ENCODE data around the gene SPIRE2. TPM values are rescaled to one million over a fixed set of nuclear protein-coding genes. Genes with fewer than 3 reads are reported as not detected.

SPIRE2 gene
- total RNA-seq, 1 experiment from 2014 or later: 21.7 TPM

- ChIA-PET POLR2A (interaction anchor here (0.9 kb wide), 1 partner anchor 1101 kb away, joined by 6 read pairs; no protein-coding TSS in a partner anchor), CTCF (no interaction called here)
- DNase-seq (ENCODE audit: low read depth, low spot score) (no peak), ATAC-seq (no peak)
- in situ Hi-C loops (cut with HindIII; ENCODE audit: low pct_unique_long_range_greater_than_20kb, low sequenced_read_pairs) (no loop called here), intact Hi-C loops (cut with micrococcal nuclease; ENCODE audit: unreplicated experiment) (no loop called here)
- Histone ChIP-seq H3K27ac (ENCODE audit: low read length) (no peak overlapping the region), H3K9me3 (ENCODE audit: control insufficient read depth, insufficient read depth, low read depth, low read length) (no peaks in the 10 kb centered on the region), H3K4me3 (ENCODE audit: low read depth in 2 of 2, low read length in 2 of 2) (no peak overlapping the region), H3K36me3 (ENCODE audit: control insufficient read depth, insufficient read depth, low read length) (peaks cover 16% of the 10 kb centered on the region; the same call in 1 of the 2 replicates), H3K4me1 (ENCODE audit: control insufficient read depth, insufficient read depth, low read length) (no peaks in the 10 kb centered on the region), H3K27me3 (ENCODE audit: control insufficient read depth, insufficient read depth, low read length) (no peaks in the 10 kb centered on the region)
- TF ChIP-seq POLR2AphosphoS5 (IDR thresholded peaks at IDR 0.05; ENCODE audit: low read depth, low read length) (no peak), SIN3A (IDR thresholded peaks at IDR 0.05; ENCODE audit: borderline replicate concordance, insufficient read depth, low read depth, low read length) (no peak), REST (IDR thresholded peaks at IDR 0.05; ENCODE audit: insufficient read depth in 1 of 2, low read depth in 2 of 2, low read length in 1 of 2) (no peak), TCF7L2 (IDR thresholded peaks at IDR 0.05; ENCODE audit: low read depth, low read length) (no peak), CTCF (IDR thresholded peaks at IDR 0.05) (no peak)
- no TSS peak for BruUV-seq (replicated peaks)
Observed at GRCh38 chr16:89880477-89881367, 52.4 kb downstream of the SPIRE2 start.

GRCh38 chr16:89881368-89881730, 53.1 kb downstream of the SPIRE2 start:
- Histone ChIP-seq H3K27ac (ENCODE audit: low read length) (no peak overlapping the region), H3K36me3 (ENCODE audit: control insufficient read depth, insufficient read depth, low read length) (peaks cover 12% of the 10 kb centered on the region; the same call in 1 of the 2 replicates), H3K4me3 (ENCODE audit: low read depth in 2 of 2, low read length in 2 of 2) (no peak overlapping the region), H3K4me1 (ENCODE audit: control insufficient read depth, insufficient read depth, low read length) (no peaks in the 10 kb centered on the region), H3K9me3 (ENCODE audit: control insufficient read depth, insufficient read depth, low read depth, low read length) (no peaks in the 10 kb centered on the region), H3K27me3 (ENCODE audit: control insufficient read depth, insufficient read depth, low read length) (no peaks in the 10 kb centered on the region)
- in situ Hi-C loops (cut with HindIII; ENCODE audit: low pct_unique_long_range_greater_than_20kb, low sequenced_read_pairs): no loop called here
- intact Hi-C loops (cut with micrococcal nuclease; ENCODE audit: unreplicated experiment): no loop called here
- DNase-seq (ENCODE audit: low read depth, low spot score) (no peak), ATAC-seq (no peak)
- ChIA-PET CTCF (no interaction called here), POLR2A (no interaction called here)
- TF ChIP-seq REST (IDR thresholded peaks at IDR 0.05; ENCODE audit: insufficient read depth in 1 of 2, low read depth in 2 of 2, low read length in 1 of 2) (no peak), TCF7L2 (IDR thresholded peaks at IDR 0.05; ENCODE audit: low read depth, low read length) (no peak), CTCF (IDR thresholded peaks at IDR 0.05) (no peak), SIN3A (IDR thresholded peaks at IDR 0.05; ENCODE audit: borderline replicate concordance, insufficient read depth, low read depth, low read length) (no peak), POLR2AphosphoS5 (IDR thresholded peaks at IDR 0.05; ENCODE audit: low read depth, low read length) (no peak)
- no TSS peak for BruUV-seq (replicated peaks)

All from Panc1 (cell line).